HepG2 (cell line): ENCODE data around the gene SRSF12. TPM values are rescaled to one million over a fixed set of nuclear protein-coding genes. Genes with fewer than 3 reads are reported as not detected.
A peak's percentile ranks its signal among the peaks of the same experiment; 100 is the strongest.

ENCODE experiments used
- AHDC1 ChIP-seq: sonication (generic); formaldehyde crosslinking; IDR thresholded peaks from 2 replicates; pipeline ENCODE4 v1.5.1; 2020; ENCODE audit warnings: mild to moderate bottlenecking, missing genetic modification reagents, borderline replicate concordance
- BCLAF1 ChIP-seq: fragments of 450-650 bp; IDR thresholded peaks from 2 replicates; pipeline ENCODE4 v1.6.1; 2017; ENCODE audit warnings: mild to moderate bottlenecking
- CAMTA2 ChIP-seq: sonication (generic); formaldehyde crosslinking; IDR thresholded peaks from 2 replicates; pipeline ENCODE4 v1.4.0; 2020; ENCODE audit warnings: mild to moderate bottlenecking, missing genetic modification reagents, borderline replicate concordance
- EED ChIP-seq: sonication (generic); formaldehyde crosslinking; IDR thresholded peaks from 2 replicates; pipeline ENCODE4 v1.5.0; 2020; ENCODE audit warnings: mild to moderate bottlenecking, missing genetic modification reagents
- IRF2 ChIP-seq: IDR thresholded peaks from 2 replicates; pipeline ENCODE4 v1.6.1; 2018; ENCODE audit warnings: missing genetic modification reagents, missing compliant biosample characterization
- LBX2 ChIP-seq: sonication (generic); formaldehyde crosslinking; IDR thresholded peaks from 2 replicates; pipeline ENCODE4 v1.5.0; 2020; ENCODE audit warnings: missing genetic modification reagents, mild to moderate bottlenecking, borderline replicate concordance
- MAFG ChIP-seq: sonication (generic); formaldehyde crosslinking; IDR thresholded peaks from 2 replicates; pipeline ENCODE4 v1.5.1; 2020; ENCODE audit warnings: mild to moderate bottlenecking, missing genetic modification reagents
- MLXIP ChIP-seq: sonication (generic); formaldehyde crosslinking; IDR thresholded peaks from 2 replicates; pipeline ENCODE4 v1.9.0; 2021; ENCODE audit warnings: missing genetic modification reagents, borderline replicate concordance
- MYNN ChIP-seq: sonication (generic); formaldehyde crosslinking; IDR thresholded peaks from 2 replicates; pipeline ENCODE4 v1.4.0; 2020; ENCODE audit warnings: mild to moderate bottlenecking, low read depth, missing genetic modification reagents
- NAIF1 ChIP-seq: sonication (generic); formaldehyde crosslinking; IDR thresholded peaks from 2 replicates; pipeline ENCODE4 v1.5.0; 2020; ENCODE audit warnings: mild to moderate bottlenecking, missing genetic modification reagents, borderline replicate concordance
- TMF1 ChIP-seq: sonication (generic); formaldehyde crosslinking; IDR thresholded peaks from 2 replicates; pipeline ENCODE4 v1.8.1; 2022; ENCODE audit warnings: low read depth, missing genetic modification reagents
- UBTF ChIP-seq: sonication (generic); formaldehyde crosslinking; IDR thresholded peaks from 2 replicates; pipeline ENCODE4 v1.4.0; 2020; ENCODE audit warnings: mild to moderate bottlenecking, missing genetic modification reagents
- ZMYM3 ChIP-seq: sonication (generic); formaldehyde crosslinking; IDR thresholded peaks from 2 replicates; pipeline ENCODE4 v1.5.1; 2020; ENCODE audit warnings: mild to moderate bottlenecking, missing genetic modification reagents
- ZNF382 ChIP-seq: sonication (generic); formaldehyde crosslinking; IDR thresholded peaks from 2 replicates; pipeline ENCODE4 v1.5.0; 2020; ENCODE audit warnings: missing genetic modification reagents, mild to moderate bottlenecking, borderline replicate concordance
- ZNF589 ChIP-seq: sonication (generic); formaldehyde crosslinking; conservative IDR thresholded peaks from 2 replicates; pipeline ENCODE4 v1.8.0; 2022; ENCODE audit warnings: mild to moderate bottlenecking, moderate library complexity, missing genetic modification reagents
- ZNF678 ChIP-seq: sonication (generic); formaldehyde crosslinking; IDR thresholded peaks from 2 replicates; pipeline ENCODE4 v1.4.0; 2020; ENCODE audit warnings: mild to moderate bottlenecking, missing genetic modification reagents
- polyA plus RNA-seq, 8 experiments: library from polyadenylated mRNA; depleted of rRNA in 3 of 8; stranded (reverse) in 7 of 8; unstranded in 1 of 8; fragments of >200 nt; fragmentation: Illumina TruSeq in 4 of 8; extraction: Trizol in 4 of 8; gene quantifications; 2 replicates each; pipeline versions ENCODE4 v1.2.1 to v1.2.3, GENCODE V29; 2011 to 2016; ENCODE audit warnings: low read depth in 4 of 8, missing spikeins in 1 of 8, mixed read lengths in 1 of 8; ENCODE audit not compliant: insufficient read depth in 1 of 8
- total RNA-seq, 5 experiments: library from RNA; depleted of rRNA; stranded (reverse); fragments of >200 nt; fragmentation: Illumina TruSeq; extraction: Trizol; gene quantifications; 2 replicates each; pipeline ENCODE4 v1.2.3, GENCODE V29; 2016; ENCODE audit warnings: low read depth in 1 of 5

Gene SRSF12
- total and polyA plus RNA-seq, 2 of the 13 experiments (the other 11 are each of a cell fraction or from before 2014, with no cell fraction given) = 1.7 to 1.9 TPM

- TF ChIP-seq IRF2 (CRISPR knock-in tag) (no peak), EED (CRISPR knock-in tag) (no peak), ZMYM3 (CRISPR knock-in tag) (0 out of 2 replicates have a peak, but pooled peaks have one; percentile 8), UBTF (CRISPR knock-in tag) (peak; percentile 60; the same call in 1 of the 2 replicates), BCLAF1 (no peak), CAMTA2 (CRISPR knock-in tag) (no peak), AHDC1 (CRISPR knock-in tag) (no peak), MYNN (no peak), LBX2 (CRISPR knock-in tag) (0 out of 2 replicates have a peak, but pooled peaks have one; percentile 33), ZNF678 (CRISPR knock-in tag) (no peak), NAIF1 (CRISPR knock-in tag) (peak; percentile 19; the same call in 1 of the 2 replicates), ZNF382 (no peak), MLXIP (CRISPR knock-in tag) (no peak), MAFG (CRISPR knock-in tag) (no peak), TMF1 (0 out of 2 replicates have a peak, but pooled peaks have one; percentile 5), ZNF589 (CRISPR knock-in tag) (no peak)
These were observed 36.8 kb downstream of the SRSF12 start (continued) for GRCh38 chr6:89081129-89081422.
